ENCODE data around the gene NPPC.

Gene NPPC

GRCh38 chr2:231932711-231932970 lies 6.4 kb upstream of the NPPC start:
- no peak for TF ChIP-seq NFIC (IDR thresholded peaks at IDR 0.05)
- no peak for TF ChIP-seq FOXM1 (IDR thresholded peaks at IDR 0.05; ENCODE audit: borderline replicate concordance, low read depth)
- no peak for TF ChIP-seq CEBPB (IDR thresholded peaks at IDR 0.05)
- TF ChIP-seq TAF1 (IDR thresholded peaks at IDR 0.05; ENCODE audit: low read depth) = no peak
- TF ChIP-seq TEAD4 (IDR thresholded peaks at IDR 0.05) = no peak
- no peak for TF ChIP-seq USF1 (IDR thresholded peaks at IDR 0.05)
- no peak for TF ChIP-seq TCF12 (IDR thresholded peaks at IDR 0.05; ENCODE audit: low read depth)
- no peak for TF ChIP-seq ZBTB7A (IDR thresholded peaks at IDR 0.05; ENCODE audit: low read depth)
- no peak for TF ChIP-seq REST (IDR thresholded peaks at IDR 0.05; ENCODE audit: low read depth)
- no peak for TF ChIP-seq EP300 (IDR thresholded peaks at IDR 0.05; ENCODE audit: borderline replicate concordance)
- no peak for TF ChIP-seq YY1 (IDR thresholded peaks at IDR 0.05; ENCODE audit: low read depth)
- TF ChIP-seq MAX (IDR thresholded peaks at IDR 0.05) = no peak
- TF ChIP-seq CREB1 (IDR thresholded peaks at IDR 0.05; ENCODE audit: low read depth) = no peak
- TF ChIP-seq EGR1 (IDR thresholded peaks at IDR 0.05) = no peak
- no peak for TF ChIP-seq RAD21 (IDR thresholded peaks at IDR 0.05; ENCODE audit: low read depth)

GRCh38 chr2:231931481-231931915 lies 5.3 kb upstream of the NPPC start:
- no peak for TF ChIP-seq CEBPB (IDR thresholded peaks at IDR 0.05)
- TF ChIP-seq EGR1 (IDR thresholded peaks at IDR 0.05) = no peak
- no peak for TF ChIP-seq MAX (IDR thresholded peaks at IDR 0.05)
- no peak for TF ChIP-seq TCF12 (IDR thresholded peaks at IDR 0.05; ENCODE audit: low read depth)
- no peak for TF ChIP-seq FOXM1 (IDR thresholded peaks at IDR 0.05; ENCODE audit: borderline replicate concordance, low read depth)
- no peak for TF ChIP-seq RAD21 (IDR thresholded peaks at IDR 0.05; ENCODE audit: low read depth)
- TF ChIP-seq TEAD4 (IDR thresholded peaks at IDR 0.05) = no peak
- no peak for TF ChIP-seq CREB1 (IDR thresholded peaks at IDR 0.05; ENCODE audit: low read depth)
- no peak for TF ChIP-seq EP300 (IDR thresholded peaks at IDR 0.05; ENCODE audit: borderline replicate concordance)
- TF ChIP-seq TAF1 (IDR thresholded peaks at IDR 0.05; ENCODE audit: low read depth) = no peak
- no peak for TF ChIP-seq REST (IDR thresholded peaks at IDR 0.05; ENCODE audit: low read depth)
- no peak for TF ChIP-seq YY1 (IDR thresholded peaks at IDR 0.05; ENCODE audit: low read depth)
- TF ChIP-seq USF1 (IDR thresholded peaks at IDR 0.05) = no peak

- TF ChIP-seq MAX (IDR thresholded peaks at IDR 0.05) (no peak), CEBPB (IDR thresholded peaks at IDR 0.05) (no peak), USF1 (IDR thresholded peaks at IDR 0.05) (no peak), EGR1 (IDR thresholded peaks at IDR 0.05) (no peak), CREB1 (IDR thresholded peaks at IDR 0.05; ENCODE audit: low read depth) (no peak), REST (IDR thresholded peaks at IDR 0.05; ENCODE audit: low read depth) (no peak), ZBTB7A (IDR thresholded peaks at IDR 0.05; ENCODE audit: low read depth) (no peak), TAF1 (IDR thresholded peaks at IDR 0.05; ENCODE audit: low read depth) (no peak)
These were observed 4.5 kb upstream of the NPPC start for GRCh38 chr2:231930593-231931281.
